A549 (cell line): Measurements from ENCODE around the gene TMEM107.

Experiments
- BHLHE40 ChIP-seq: IDR thresholded peaks from 2 replicates; pipeline ENCODE4 v1.6.1; 2012; ENCODE audit warnings: low read depth, low read length, inconsistent platforms
- CEBPB ChIP-seq, 2 experiments: fragments of >200 bp in 1 of 2; sonication (Bioruptor Twin) in 1 of 2; formaldehyde crosslinking in 1 of 2; IDR thresholded peaks; 2 replicates each; pipeline ENCODE4 v1.6.1; 2012 to 2016
- CHD4 ChIP-seq: fragments of 200-600 bp; sonication (generic); IDR thresholded peaks from 2 replicates; pipeline ENCODE4 v1.6.1; 2016; ENCODE audit warnings: antibody characterized with exemption, mild to moderate bottlenecking, borderline replicate concordance
- GATA3 ChIP-seq: IDR thresholded peaks from 2 replicates; pipeline ENCODE4 v1.6.1; 2012; ENCODE audit warnings: borderline replicate concordance
- HDAC2 ChIP-seq: fragments of 200-600 bp; sonication (generic); IDR thresholded peaks from 2 replicates; pipeline ENCODE4 v1.6.1; 2016
- KDM5A ChIP-seq: fragments of 200-600 bp; sonication (generic); IDR thresholded peaks from 2 replicates; pipeline ENCODE4 v1.6.1; 2016; ENCODE audit warnings: antibody characterized with exemption, mild to moderate bottlenecking
- MAZ ChIP-seq: fragments of 150-350 bp; IDR thresholded peaks from 2 replicates; pipeline ENCODE4 v1.6.1; 2014; ENCODE audit warnings: antibody characterized with exemption, low read depth, low read length, borderline replicate concordance
- POLR2A ChIP-seq: IDR thresholded peaks from 2 replicates; pipeline ENCODE4 v1.6.1; 2012; ENCODE audit warnings: mild to moderate bottlenecking, low read length
- RARB ChIP-seq: fragments of 250-450 bp; sonication (Bioruptor Pico); IDR thresholded peaks from 2 replicates; pipeline ENCODE4 v1.8.0; 2021; ENCODE audit warnings: mild to moderate bottlenecking, moderate library complexity
- ZFP36 ChIP-seq: fragments of 450-650 bp; IDR thresholded peaks from 2 replicates; pipeline ENCODE4 v1.6.1; 2014; ENCODE audit warnings: borderline replicate concordance; ENCODE audit not compliant: partially characterized antibody
- ZNF302 ChIP-seq: fragments of 250-450 bp; sonication (Bioruptor Pico); IDR thresholded peaks from 2 replicates; pipeline ENCODE4 v1.9.0; 2021; ENCODE audit warnings: inconsistent platforms, mild to moderate bottlenecking, moderate library complexity
- TF ChIP-seq, protein P1 (sequence below): fragments of >200 bp; sonication (Bioruptor Twin); formaldehyde crosslinking; IDR thresholded peaks from 3 replicates; pipeline ENCODE4 v1.5.1; 2016
- TF ChIP-seq, protein P2 (sequence below): fragments of 450-650 bp; IDR thresholded peaks from 2 replicates; pipeline ENCODE4 v1.6.1; 2014; ENCODE audit warnings: antibody characterized with exemption
- TF ChIP-seq, protein P3 (sequence below): fragments of 150-350 bp; IDR thresholded peaks from 2 replicates; pipeline ENCODE4 v1.6.1; 2014; ENCODE audit warnings: low read depth, mild to moderate bottlenecking, low read length

DNA sequence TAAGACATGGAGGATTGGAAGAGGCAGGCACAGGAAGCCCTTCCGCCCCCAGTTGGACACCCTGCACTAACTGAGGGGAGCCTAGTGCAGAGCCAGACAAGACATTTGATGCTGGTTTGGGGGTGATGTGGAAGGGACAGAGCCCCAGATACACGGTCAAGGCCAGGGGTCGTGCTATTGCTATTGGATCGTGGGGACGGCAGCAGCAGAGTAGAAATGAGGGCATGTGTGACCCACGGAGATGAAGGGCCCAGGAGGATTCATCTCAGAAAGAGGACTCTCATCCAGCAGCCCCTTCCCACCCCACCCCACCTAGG lies 11.4 kb downstream of the TMEM107 start:
- TF ChIP-seq CHD4 (no peak), RARB (CRISPR knock-in tag) (no peak), ZFP36 (no peak), MAZ (no peak), CEBPB (IDR thresholded peaks at IDR 0.05) (no peak), BHLHE40 (no peak), POLR2A (no peak), GATA3 (no peak), KDM5A (no peak), HDAC2 (no peak), ZNF302 (CRISPR knock-in tag) (no peak)
- TF ChIP-seq, protein P1, sequence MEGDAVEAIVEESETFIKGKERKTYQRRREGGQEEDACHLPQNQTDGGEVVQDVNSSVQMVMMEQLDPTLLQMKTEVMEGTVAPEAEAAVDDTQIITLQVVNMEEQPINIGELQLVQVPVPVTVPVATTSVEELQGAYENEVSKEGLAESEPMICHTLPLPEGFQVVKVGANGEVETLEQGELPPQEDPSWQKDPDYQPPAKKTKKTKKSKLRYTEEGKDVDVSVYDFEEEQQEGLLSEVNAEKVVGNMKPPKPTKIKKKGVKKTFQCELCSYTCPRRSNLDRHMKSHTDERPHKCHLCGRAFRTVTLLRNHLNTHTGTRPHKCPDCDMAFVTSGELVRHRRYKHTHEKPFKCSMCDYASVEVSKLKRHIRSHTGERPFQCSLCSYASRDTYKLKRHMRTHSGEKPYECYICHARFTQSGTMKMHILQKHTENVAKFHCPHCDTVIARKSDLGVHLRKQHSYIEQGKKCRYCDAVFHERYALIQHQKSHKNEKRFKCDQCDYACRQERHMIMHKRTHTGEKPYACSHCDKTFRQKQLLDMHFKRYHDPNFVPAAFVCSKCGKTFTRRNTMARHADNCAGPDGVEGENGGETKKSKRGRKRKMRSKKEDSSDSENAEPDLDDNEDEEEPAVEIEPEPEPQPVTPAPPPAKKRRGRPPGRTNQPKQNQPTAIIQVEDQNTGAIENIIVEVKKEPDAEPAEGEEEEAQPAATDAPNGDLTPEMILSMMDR = no peak
- TF ChIP-seq, protein P2, sequence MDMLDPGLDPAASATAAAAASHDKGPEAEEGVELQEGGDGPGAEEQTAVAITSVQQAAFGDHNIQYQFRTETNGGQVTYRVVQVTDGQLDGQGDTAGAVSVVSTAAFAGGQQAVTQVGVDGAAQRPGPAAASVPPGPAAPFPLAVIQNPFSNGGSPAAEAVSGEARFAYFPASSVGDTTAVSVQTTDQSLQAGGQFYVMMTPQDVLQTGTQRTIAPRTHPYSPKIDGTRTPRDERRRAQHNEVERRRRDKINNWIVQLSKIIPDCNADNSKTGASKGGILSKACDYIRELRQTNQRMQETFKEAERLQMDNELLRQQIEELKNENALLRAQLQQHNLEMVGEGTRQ = no peak
- TF ChIP-seq, protein P3, sequence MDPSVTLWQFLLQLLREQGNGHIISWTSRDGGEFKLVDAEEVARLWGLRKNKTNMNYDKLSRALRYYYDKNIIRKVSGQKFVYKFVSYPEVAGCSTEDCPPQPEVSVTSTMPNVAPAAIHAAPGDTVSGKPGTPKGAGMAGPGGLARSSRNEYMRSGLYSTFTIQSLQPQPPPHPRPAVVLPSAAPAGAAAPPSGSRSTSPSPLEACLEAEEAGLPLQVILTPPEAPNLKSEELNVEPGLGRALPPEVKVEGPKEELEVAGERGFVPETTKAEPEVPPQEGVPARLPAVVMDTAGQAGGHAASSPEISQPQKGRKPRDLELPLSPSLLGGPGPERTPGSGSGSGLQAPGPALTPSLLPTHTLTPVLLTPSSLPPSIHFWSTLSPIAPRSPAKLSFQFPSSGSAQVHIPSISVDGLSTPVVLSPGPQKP = no peak
